Epithelial cell of umbilical artery (primary cell): ENCODE data around the gene NPY2R. TPM values are rescaled to one million over a fixed set of nuclear protein-coding genes. Genes with fewer than 3 reads are reported as not detected.

Experiments used
- total RNA-seq: library from RNA; depleted of rRNA; stranded (reverse); fragments of >200 nt; gene quantifications from 2 replicates; pipeline ENCODE4 v1.2.3, GENCODE V29; 2014

The NPY2R gene, protein sequence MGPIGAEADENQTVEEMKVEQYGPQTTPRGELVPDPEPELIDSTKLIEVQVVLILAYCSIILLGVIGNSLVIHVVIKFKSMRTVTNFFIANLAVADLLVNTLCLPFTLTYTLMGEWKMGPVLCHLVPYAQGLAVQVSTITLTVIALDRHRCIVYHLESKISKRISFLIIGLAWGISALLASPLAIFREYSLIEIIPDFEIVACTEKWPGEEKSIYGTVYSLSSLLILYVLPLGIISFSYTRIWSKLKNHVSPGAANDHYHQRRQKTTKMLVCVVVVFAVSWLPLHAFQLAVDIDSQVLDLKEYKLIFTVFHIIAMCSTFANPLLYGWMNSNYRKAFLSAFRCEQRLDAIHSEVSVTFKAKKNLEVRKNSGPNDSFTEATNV
- not detected in 2 replicates for total RNA-seq

DNA sequence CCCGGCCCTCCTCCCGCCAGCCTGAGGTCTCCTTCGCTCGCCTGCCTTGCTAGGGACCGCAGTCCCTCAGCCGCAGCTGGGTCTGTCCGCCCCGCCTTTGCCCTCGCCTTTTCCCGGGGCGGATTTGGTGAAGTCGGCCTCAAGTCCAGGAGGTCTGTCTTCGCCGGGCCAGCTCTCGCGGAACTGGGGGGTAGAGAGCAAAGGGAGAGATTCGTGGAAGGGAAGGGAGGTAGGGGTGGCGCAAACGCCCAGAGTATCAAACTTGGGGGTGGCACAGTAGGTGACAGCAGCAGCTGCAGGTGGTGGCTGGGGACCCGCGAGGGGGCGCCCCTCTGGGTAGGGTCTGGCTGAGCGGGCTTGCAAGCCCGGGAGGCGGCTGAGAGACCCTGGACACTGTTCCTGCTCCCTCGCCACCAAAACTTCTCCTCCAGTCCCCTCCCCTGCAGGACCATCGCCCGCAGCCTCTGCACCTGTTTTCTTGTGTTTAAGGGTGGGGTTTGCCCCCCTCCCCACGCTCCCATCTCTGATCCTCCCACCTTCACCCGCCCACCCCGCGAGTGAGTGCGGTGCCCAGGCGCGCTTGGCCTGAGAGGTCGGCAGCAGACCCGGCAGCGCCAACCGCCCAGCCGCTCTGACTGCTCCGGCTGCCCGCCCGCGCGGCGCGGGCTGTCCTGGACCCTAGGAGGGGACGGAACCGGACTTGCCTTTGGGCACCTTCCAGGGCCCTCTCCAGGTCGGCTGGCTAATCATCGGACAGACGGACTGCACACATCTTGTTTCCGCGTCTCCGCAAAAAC is at the start of gene NPY2R:
Gene NPY2R (plus strand): TSS at position 379 of the 797 bp plus-strand sequence. CDS start 5,304 bp downstream, outside the sequence.

Other genes with a start within 250 kb of the NPY2R start
- 1.6 and 2.7 TPM in 2 replicates for gene MAP9, start 168.3 kb downstream of the NPY2R start, total RNA-seq